Measurements from ENCODE around the gene SAE1.

- TF ChIP-seq CTCF (conservative IDR thresholded peaks at IDR 0.05), result no peak
- no peak for TF ChIP-seq ZFX (IDR thresholded peaks at IDR 0.05)
Observed at GRCh38 chr19:47236072-47236675, 105.5 kb downstream of the SAE1 start.
